Measurements from ENCODE around the gene DNAJB13. TPM values are rescaled to one million over a fixed set of nuclear protein-coding genes. Genes with fewer than 3 reads are reported as not detected.

DNAJB13 gene
- total RNA-seq, 1 donor from 2014 or later, result not detected

GRCh38 chr11:74010306-74011300 is 59.8 kb downstream of the DNAJB13 start:
- ATAC-seq (no peak), DNase-seq (no peak)
- H3K27ac ChIP-seq, result no peak overlapping the region
- no peak for TF ChIP-seq CTCF (IDR thresholded peaks at IDR 0.05)
- no peaks in the 10 kb centered on the region for H3K9me3 ChIP-seq
- H3K4me3 ChIP-seq, result no peak overlapping the region
- no peaks in the 10 kb centered on the region for H3K4me1 ChIP-seq
- no peaks in the 10 kb centered on the region for H3K27me3 ChIP-seq
- intact Hi-C loops (cut with DNase I), result no loop called here
- no peaks in the 10 kb centered on the region for H3K36me3 ChIP-seq

- intact Hi-C loops (cut with DNase I), result no loop called here
- DNase-seq (no peak), ATAC-seq (peak; percentile 19)
Measured at GRCh38 chr11:74011360-74012073, 60.7 kb downstream of the DNAJB13 start.

GRCh38 chr11:74012074-74012809 is 61.4 kb downstream of the DNAJB13 start:
- Histone ChIP-seq H3K4me1 (no peaks in the 10 kb centered on the region), H3K4me3 (no peak overlapping the region), H3K36me3 (no peaks in the 10 kb centered on the region), H3K9me3 (no peaks in the 10 kb centered on the region), H3K27me3 (no peaks in the 10 kb centered on the region), H3K27ac (no peak overlapping the region)
- no peak for TF ChIP-seq CTCF (IDR thresholded peaks at IDR 0.05)
- ATAC-seq (no peak), DNase-seq (no peak)
- intact Hi-C loops (cut with DNase I), result no loop called here

More at GRCh38 chr11:74011360-74012073, 60.7 kb downstream of the DNAJB13 start:
- no peak overlapping the region for H3K27ac ChIP-seq
- no peak for TF ChIP-seq CTCF (IDR thresholded peaks at IDR 0.05)
- H3K9me3 ChIP-seq, result no peaks in the 10 kb centered on the region
- H3K36me3 ChIP-seq, result no peaks in the 10 kb centered on the region
- no peaks in the 10 kb centered on the region for H3K4me1 ChIP-seq
- no peaks in the 10 kb centered on the region for H3K27me3 ChIP-seq
- H3K4me3 ChIP-seq, result no peak overlapping the region

GRCh38 chr11:74013141-74013540 is 62.3 kb downstream of the DNAJB13 start:
- TF ChIP-seq CTCF (IDR thresholded peaks at IDR 0.05), result no peak
- Histone ChIP-seq H3K4me3 (no peak overlapping the region), H3K9me3 (no peaks in the 10 kb centered on the region), H3K36me3 (no peaks in the 10 kb centered on the region), H3K4me1 (peaks cover 7% of the 10 kb centered on the region), H3K27ac (no peak overlapping the region), H3K27me3 (no peaks in the 10 kb centered on the region)
- DNase-seq, result no peak
- no peak for ATAC-seq
- intact Hi-C loops (cut with DNase I), result no loop called here

- Histone ChIP-seq H3K4me3 (no peak overlapping the region), H3K4me1 (peaks cover 25% of the 10 kb centered on the region), H3K27me3 (no peaks in the 10 kb centered on the region), H3K36me3 (no peaks in the 10 kb centered on the region), H3K27ac (no peak overlapping the region), H3K9me3 (no peaks in the 10 kb centered on the region)
- intact Hi-C loops (cut with DNase I), result no loop called here
- ATAC-seq (no peak), DNase-seq (no peak)
- TF ChIP-seq CTCF (IDR thresholded peaks at IDR 0.05), result no peak
Measured at GRCh38 chr11:74014880-74015279, 64.1 kb downstream of the DNAJB13 start.

Data from upper lobe of right lung (tissue), 1 donor.